Suprapubic skin (tissue), 4 donors: ENCODE results near the gene ZNF365. TPM values are rescaled to one million over a fixed set of nuclear protein-coding genes. Genes with fewer than 3 reads are reported as not detected.

Experiments used
- DNase-seq, 2 donors: peaks; one replicate each; pipeline ENCODE4 v3.0.0-alpha.2; 2019; ENCODE audit warnings: low spot score in 2 of 2
- H3K27ac ChIP-seq: fragments of 200-600 bp; sonication (generic); one replicate; pipeline ENCODE4 v1.5.1; 2019
- H3K27me3 ChIP-seq: fragments of 200-600 bp; sonication (generic); one replicate; pipeline ENCODE4 v1.5.1; 2019
- H3K36me3 ChIP-seq: fragments of 200-600 bp; sonication (generic); one replicate; pipeline ENCODE4 v1.5.1; 2019
- H3K4me1 ChIP-seq: fragments of 200-600 bp; sonication (generic); one replicate; pipeline ENCODE4 v1.5.1; 2019
- H3K4me3 ChIP-seq: fragments of 200-600 bp; sonication (generic); one replicate; pipeline ENCODE4 v1.5.1; 2019; ENCODE audit warnings: mild to moderate bottlenecking
- H3K9me3 ChIP-seq: fragments of 200-600 bp; sonication (generic); one replicate; pipeline ENCODE4 v1.5.1; 2019
- EP300 ChIP-seq: sonication (generic); formaldehyde crosslinking; IDR thresholded peaks from one replicate; pipeline ENCODE4 v1.6.1; 2017; ENCODE audit warnings: antibody characterized with exemption
- POLR2A ChIP-seq, 2 donors: fragments of 450-650 bp; IDR thresholded peaks; one replicate each; pipeline ENCODE4 v1.6.1; 2017; ENCODE audit warnings: antibody characterized with exemption in 2 of 2, mild to moderate bottlenecking in 2 of 2, moderate library complexity in 2 of 2
- POLR2AphosphoS5 ChIP-seq, 3 donors: sonication (generic); formaldehyde crosslinking; IDR thresholded peaks; one replicate each; pipeline ENCODE4 v1.6.1; 2017; ENCODE audit warnings: antibody characterized with exemption in 3 of 3
- WGBS: methylation state at CpG from one replicate; pipeline ENCODE4 v1.1.5; 2018; 5-methylcytosine and 5-hydroxymethylcytosine counted together
- total RNA-seq, 4 donors: library from RNA; depleted of rRNA; stranded (reverse); fragments of >200 nt; gene quantifications; one replicate each; pipeline ENCODE4 v1.1.0, GENCODE V29; 2016
- TF ChIP-seq, protein P1 (sequence below), 2 donors: fragments of 200-600 bp in 1 of 2; fragments of 450-650 bp in 1 of 2; sonication (generic) in 1 of 2; IDR thresholded peaks; one replicate each; pipeline ENCODE4 v1.5.1; 2016 to 2019; ENCODE audit warnings: antibody characterized with exemption in 2 of 2, mild to moderate bottlenecking in 1 of 2, moderate library complexity in 1 of 2

The ZNF365 gene
- total RNA-seq, 4 donors from 2014 or later = 0.42 to 2.5 (median 1.8) TPM

GRCh38 chr10:62333135-62333889 is 40.9 kb upstream of the ZNF365 start:
- no peak for DNase-seq
- Histone ChIP-seq H3K27me3 (no peaks in the 10 kb centered on the region), H3K4me3 (no peak overlapping the region), H3K9me3 (no peaks in the 10 kb centered on the region), H3K27ac (no peak overlapping the region), H3K36me3 (no peaks in the 10 kb centered on the region), H3K4me1 (no peaks in the 10 kb centered on the region)
- 53% methylated on average over 3 of the region's 3 CpGs for WGBS
- TF ChIP-seq, protein P1, sequence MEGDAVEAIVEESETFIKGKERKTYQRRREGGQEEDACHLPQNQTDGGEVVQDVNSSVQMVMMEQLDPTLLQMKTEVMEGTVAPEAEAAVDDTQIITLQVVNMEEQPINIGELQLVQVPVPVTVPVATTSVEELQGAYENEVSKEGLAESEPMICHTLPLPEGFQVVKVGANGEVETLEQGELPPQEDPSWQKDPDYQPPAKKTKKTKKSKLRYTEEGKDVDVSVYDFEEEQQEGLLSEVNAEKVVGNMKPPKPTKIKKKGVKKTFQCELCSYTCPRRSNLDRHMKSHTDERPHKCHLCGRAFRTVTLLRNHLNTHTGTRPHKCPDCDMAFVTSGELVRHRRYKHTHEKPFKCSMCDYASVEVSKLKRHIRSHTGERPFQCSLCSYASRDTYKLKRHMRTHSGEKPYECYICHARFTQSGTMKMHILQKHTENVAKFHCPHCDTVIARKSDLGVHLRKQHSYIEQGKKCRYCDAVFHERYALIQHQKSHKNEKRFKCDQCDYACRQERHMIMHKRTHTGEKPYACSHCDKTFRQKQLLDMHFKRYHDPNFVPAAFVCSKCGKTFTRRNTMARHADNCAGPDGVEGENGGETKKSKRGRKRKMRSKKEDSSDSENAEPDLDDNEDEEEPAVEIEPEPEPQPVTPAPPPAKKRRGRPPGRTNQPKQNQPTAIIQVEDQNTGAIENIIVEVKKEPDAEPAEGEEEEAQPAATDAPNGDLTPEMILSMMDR (IDR thresholded peaks at IDR 0.05) = no peak
- TF ChIP-seq POLR2AphosphoS5 (IDR thresholded peaks at IDR 0.05) (no peak), EP300 (no peak), POLR2A (IDR thresholded peaks at IDR 0.05) (no peak)

DNA sequence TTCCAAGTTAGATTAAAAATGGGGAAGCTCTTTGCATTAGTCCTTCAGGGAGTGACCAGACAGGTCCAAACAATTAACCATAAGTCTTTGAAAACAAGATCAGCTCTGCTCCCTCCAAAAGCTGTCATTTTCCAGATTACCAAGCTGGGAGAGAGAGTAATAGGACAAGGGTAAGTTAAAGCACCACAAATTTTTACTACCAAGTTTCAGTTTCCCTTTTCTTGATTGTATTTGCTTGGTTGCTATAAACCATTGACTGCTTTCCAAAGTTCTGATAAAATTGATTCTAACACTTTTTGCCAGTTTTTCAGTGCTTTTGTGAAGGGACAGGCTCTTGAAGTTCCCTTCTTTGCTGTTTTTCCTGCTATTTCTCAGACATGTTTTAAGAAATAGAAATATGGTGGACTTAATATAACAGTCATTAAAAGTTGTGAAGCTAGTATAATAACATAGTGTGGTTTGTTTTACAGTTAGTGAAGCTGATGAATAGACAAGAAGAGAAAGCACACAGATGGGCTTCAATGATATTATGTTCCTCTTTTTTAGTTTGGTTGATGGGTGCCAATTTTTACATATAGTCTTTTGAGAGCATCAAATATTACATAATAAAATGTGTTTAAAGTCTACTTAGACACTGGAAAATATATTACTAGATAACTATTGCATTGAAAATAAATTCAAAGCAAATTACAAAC is 40.0 kb upstream of the ZNF365 start:
- no peaks in the 10 kb centered on the region for H3K4me1 ChIP-seq
- no peak overlapping the region for H3K27ac ChIP-seq
- no peaks in the 10 kb centered on the region for H3K9me3 ChIP-seq
- no peaks in the 10 kb centered on the region for H3K27me3 ChIP-seq
- TF ChIP-seq POLR2A (IDR thresholded peaks at IDR 0.05) (no peak), POLR2AphosphoS5 (IDR thresholded peaks at IDR 0.05) (no peak), EP300 (no peak)
- TF ChIP-seq, protein P1 (IDR thresholded peaks at IDR 0.05) = no peak
- no peaks in the 10 kb centered on the region for H3K36me3 ChIP-seq
- no peak for DNase-seq
- H3K4me3 ChIP-seq = no peak overlapping the region

- Histone ChIP-seq H3K4me1 (no peaks in the 10 kb centered on the region), H3K27me3 (no peaks in the 10 kb centered on the region), H3K4me3 (no peak overlapping the region), H3K27ac (no peak overlapping the region), H3K36me3 (no peaks in the 10 kb centered on the region), H3K9me3 (no peaks in the 10 kb centered on the region)
- TF ChIP-seq, protein P1 (IDR thresholded peaks at IDR 0.05) = no peak
- TF ChIP-seq EP300 (no peak), POLR2A (IDR thresholded peaks at IDR 0.05) (no peak), POLR2AphosphoS5 (IDR thresholded peaks at IDR 0.05) (no peak)
- no peak for DNase-seq
- 63% methylated on average over 2 of the region's 2 CpGs for WGBS
Measured at GRCh38 chr10:62335326-62335725, 38.8 kb upstream of the ZNF365 start.

DNA sequence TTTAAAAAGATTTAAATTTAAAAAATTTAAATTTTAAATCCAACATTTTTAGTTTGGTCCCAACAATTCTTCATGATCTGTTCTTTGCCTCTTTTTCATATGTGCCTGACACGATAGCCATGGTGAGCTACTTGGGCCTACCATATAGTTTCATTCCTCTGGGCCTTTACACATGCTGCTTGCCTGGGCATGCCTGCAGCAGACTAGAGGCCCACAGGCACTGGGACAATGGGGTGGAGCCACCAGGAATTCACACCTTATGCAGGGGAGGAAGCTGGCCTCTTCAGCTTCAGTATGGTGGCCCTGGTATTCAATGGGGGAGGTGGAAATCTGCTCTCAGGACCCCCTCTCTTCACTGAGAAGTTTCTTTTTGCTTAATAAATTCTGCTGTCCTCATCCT is 37.8 kb upstream of the ZNF365 start:
- 92% methylated on average over 1 of the region's 1 CpG for WGBS
- TF ChIP-seq, protein P1 (IDR thresholded peaks at IDR 0.05) = no peak
- no peak for TF ChIP-seq EP300
- no peak for TF ChIP-seq POLR2AphosphoS5 (IDR thresholded peaks at IDR 0.05)
- no peak for TF ChIP-seq POLR2A (IDR thresholded peaks at IDR 0.05)
- Histone ChIP-seq H3K27ac (no peak overlapping the region), H3K4me3 (no peak overlapping the region), H3K36me3 (no peaks in the 10 kb centered on the region), H3K27me3 (no peaks in the 10 kb centered on the region), H3K9me3 (peaks cover 2% of the 10 kb centered on the region), H3K4me1 (no peaks in the 10 kb centered on the region)
- no peak for DNase-seq

- Histone ChIP-seq H3K4me3 (no peak overlapping the region), H3K4me1 (no peaks in the 10 kb centered on the region), H3K36me3 (no peaks in the 10 kb centered on the region), H3K27ac (no peak overlapping the region), H3K27me3 (no peaks in the 10 kb centered on the region), H3K9me3 (peaks cover 11% of the 10 kb centered on the region)
- no peak for DNase-seq
- TF ChIP-seq POLR2A (IDR thresholded peaks at IDR 0.05) = no peak
- TF ChIP-seq, protein P1 (IDR thresholded peaks at IDR 0.05) = no peak
- no peak for TF ChIP-seq EP300
- no peak for TF ChIP-seq POLR2AphosphoS5 (IDR thresholded peaks at IDR 0.05)
Measured at GRCh38 chr10:62341419-62341818, 32.8 kb upstream of the ZNF365 start.
